22Rv1 (cell line): ENCODE measurements around the gene FRMD8.

Experiments used
- ZFX ChIP-seq: fragments of 450-650 bp; IDR thresholded peaks from 2 replicates; pipeline ENCODE4 v1.6.1; 2017; ENCODE audit warnings: antibody characterized with exemption, borderline replicate concordance
- TF ChIP-seq, protein P1 (sequence below): fragments of 450-650 bp; IDR thresholded peaks from 2 replicates; pipeline ENCODE4 v1.5.1; 2017; ENCODE audit warnings: mild to moderate bottlenecking

DNA sequence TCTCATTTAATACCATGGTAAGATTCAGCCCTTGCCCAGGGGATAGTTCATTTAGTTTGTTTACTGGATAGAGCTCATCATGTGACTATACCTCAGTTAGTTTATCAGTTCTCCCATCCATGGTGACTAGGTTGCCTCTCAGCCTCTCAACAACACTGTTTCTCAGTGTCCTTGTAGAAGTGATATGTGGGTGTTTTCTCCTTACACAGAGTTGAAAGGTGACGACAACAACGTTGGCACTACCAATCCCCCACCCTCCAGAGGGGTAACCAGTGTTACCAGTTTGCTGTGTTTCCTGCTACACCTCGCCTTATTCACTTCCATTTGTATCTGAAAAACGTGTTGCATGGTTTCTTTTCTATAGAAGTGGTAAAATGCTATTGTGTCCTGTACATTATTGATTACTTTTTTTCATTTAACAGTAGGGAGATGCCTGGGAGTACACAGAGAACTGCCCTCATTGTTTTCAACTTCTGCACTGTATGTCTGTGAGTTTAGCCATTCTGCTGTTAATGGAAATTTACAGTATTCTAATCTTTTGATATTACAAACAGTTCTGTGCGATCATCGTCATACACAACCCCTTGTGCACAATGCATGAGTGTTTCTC, 47.7 kb downstream of the FRMD8 start:
- TF ChIP-seq, protein P1, sequence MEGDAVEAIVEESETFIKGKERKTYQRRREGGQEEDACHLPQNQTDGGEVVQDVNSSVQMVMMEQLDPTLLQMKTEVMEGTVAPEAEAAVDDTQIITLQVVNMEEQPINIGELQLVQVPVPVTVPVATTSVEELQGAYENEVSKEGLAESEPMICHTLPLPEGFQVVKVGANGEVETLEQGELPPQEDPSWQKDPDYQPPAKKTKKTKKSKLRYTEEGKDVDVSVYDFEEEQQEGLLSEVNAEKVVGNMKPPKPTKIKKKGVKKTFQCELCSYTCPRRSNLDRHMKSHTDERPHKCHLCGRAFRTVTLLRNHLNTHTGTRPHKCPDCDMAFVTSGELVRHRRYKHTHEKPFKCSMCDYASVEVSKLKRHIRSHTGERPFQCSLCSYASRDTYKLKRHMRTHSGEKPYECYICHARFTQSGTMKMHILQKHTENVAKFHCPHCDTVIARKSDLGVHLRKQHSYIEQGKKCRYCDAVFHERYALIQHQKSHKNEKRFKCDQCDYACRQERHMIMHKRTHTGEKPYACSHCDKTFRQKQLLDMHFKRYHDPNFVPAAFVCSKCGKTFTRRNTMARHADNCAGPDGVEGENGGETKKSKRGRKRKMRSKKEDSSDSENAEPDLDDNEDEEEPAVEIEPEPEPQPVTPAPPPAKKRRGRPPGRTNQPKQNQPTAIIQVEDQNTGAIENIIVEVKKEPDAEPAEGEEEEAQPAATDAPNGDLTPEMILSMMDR = no peak
- TF ChIP-seq ZFX = no peak
